Peyer's patch (tissue), 4 donors: Measurements from ENCODE around the gene RAPGEF1. TPM values are rescaled to one million over a fixed set of nuclear protein-coding genes. Genes with fewer than 3 reads are reported as not detected.
"Not testable (repeated sequence)": the region's sequence is repeated elsewhere in the genome, so short reads cannot be mapped to it uniquely, and the experiment has no call there.

Experiments
- DNase-seq, 3 donors: peaks; one replicate each; pipeline ENCODE4 v3.0.0-alpha.2; 2017 to 2019
- H3K27ac ChIP-seq, 4 donors: fragments of 200-600 bp; sonication (generic); one replicate each; pipeline ENCODE4 v1.5.1; 2016 to 2019
- H3K27me3 ChIP-seq, 2 donors: fragments of 200-600 bp; sonication (generic); one replicate each; pipeline ENCODE4 v1.5.1; 2019
- H3K36me3 ChIP-seq, 3 donors: fragments of 200-600 bp; sonication (generic); one replicate each; pipeline ENCODE4 v1.5.1; 2016 to 2019
- H3K4me1 ChIP-seq, 4 donors: fragments of 200-600 bp; sonication (generic); one replicate each; pipeline ENCODE4 v1.5.1; 2016 to 2019
- H3K4me3 ChIP-seq, 4 donors: fragments of 200-600 bp; sonication (generic); 1 replicate in 3 of 4; 2 replicates in 1 of 4; pipeline ENCODE4 v1.5.1; 2016 to 2019; ENCODE audit warnings: mild to moderate bottlenecking in 1 of 4
- H3K9me3 ChIP-seq, 4 donors: fragments of 200-600 bp; sonication (generic); one replicate each; pipeline ENCODE4 v1.5.1; 2016 to 2019; ENCODE audit warnings: mild to moderate bottlenecking in 1 of 4
- CTCF ChIP-seq, 6 experiments: fragments of 450-650 bp in 4 of 6; fragments of 200-600 bp in 2 of 6; sonication (generic) in 1 of 6; IDR thresholded peaks; one replicate each; pipeline ENCODE4 v1.5.1; 2017 to 2019; ENCODE audit warnings: antibody characterized with exemption in 6 of 6, mild to moderate bottlenecking in 3 of 6, moderate library complexity in 1 of 6
- POLR2A ChIP-seq, 2 donors: fragments of 450-650 bp; IDR thresholded peaks; one replicate each; pipeline ENCODE4 v1.5.1; 2017; ENCODE audit warnings: antibody characterized with exemption in 2 of 2, mild to moderate bottlenecking in 2 of 2, moderate library complexity in 2 of 2
- total RNA-seq, 4 donors: library from RNA; depleted of rRNA; stranded (reverse); fragments of >200 nt; gene quantifications; one replicate each; pipeline ENCODE4 v1.1.0, GENCODE V29; 2016

Gene RAPGEF1
- total RNA-seq, 4 donors from 2014 or later, result 51.7 to 182 (median 70.7) TPM

DNA sequence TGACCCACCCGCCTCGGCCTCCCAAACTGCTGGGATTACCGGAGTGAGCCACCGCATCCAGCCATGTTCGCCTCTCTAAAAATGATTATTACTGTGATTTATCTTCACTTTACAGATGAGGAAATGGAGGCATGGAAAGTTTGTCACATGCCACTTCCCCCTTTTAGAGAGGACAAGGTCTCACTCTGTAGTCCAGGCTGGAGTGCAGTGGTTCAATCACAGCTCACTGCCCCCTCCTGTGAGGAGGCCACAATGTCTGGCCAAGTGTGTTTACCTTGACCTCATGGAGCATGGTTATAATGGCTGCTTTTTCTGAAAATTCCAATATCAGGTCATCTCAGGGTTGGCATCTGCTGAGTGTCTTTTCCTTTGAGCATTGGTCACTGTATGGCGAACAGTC is 187.8 kb downstream of the RAPGEF1 start:
- Histone ChIP-seq H3K4me1 (peaks cover 0 to under 1% (median 0%) of the 10 kb centered on the region in 4 donors), H3K36me3 (no peaks in the 10 kb centered on the region), H3K9me3 (no peaks in the 10 kb centered on the region), H3K27me3 (peaks cover 0 to 6% of the 10 kb centered on the region in 2 donors), H3K27ac (no peak overlapping the region), H3K4me3 (no peak overlapping the region)
- DNase-seq, result no peak
- TF ChIP-seq CTCF (IDR thresholded peaks at IDR 0.05), result no peak

DNA sequence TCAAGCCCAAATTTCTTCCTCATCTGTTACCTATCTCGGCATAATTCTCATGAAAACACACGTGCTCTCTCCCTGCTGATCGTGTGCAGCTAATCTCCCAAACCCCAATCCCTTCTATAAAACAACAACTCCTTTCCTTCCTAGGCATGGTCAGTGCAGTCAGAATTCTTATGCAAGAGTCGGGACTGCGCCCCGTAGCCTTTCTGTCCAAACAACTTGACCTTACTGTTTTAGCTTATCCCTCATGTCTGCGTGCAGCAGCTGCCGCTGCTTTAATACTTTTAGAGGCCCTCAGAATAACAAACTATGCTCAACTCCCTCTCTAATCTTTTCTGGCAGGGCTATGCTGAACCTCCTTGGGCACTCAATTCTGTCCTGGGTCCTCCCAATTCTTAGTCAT is 189.4 kb downstream of the RAPGEF1 start:
- H3K9me3 ChIP-seq, DNase-seq: not testable (repeated sequence)
- H3K27me3 ChIP-seq, result peaks cover 0 to 20% of the 10 kb centered on the region in 2 donors

GRCh38 chr9:131549186-131549585 is 190.7 kb downstream of the RAPGEF1 start:
- H3K27ac ChIP-seq, DNase-seq, H3K9me3 ChIP-seq, H3K36me3 ChIP-seq, H3K4me3 ChIP-seq: not testable (repeated sequence)
- Histone ChIP-seq H3K4me1 (peaks cover 0 to 17% (median 0%) of the 10 kb centered on the region in 4 donors), H3K27me3 (peaks cover 0 to 16% of the 10 kb centered on the region in 2 donors)

More for the DNA sequence above, 189.4 kb downstream of the RAPGEF1 start:
- H3K4me1 ChIP-seq, result peaks cover 0 to 16% (median 0%) of the 10 kb centered on the region in 4 donors
- not testable (repeated sequence) for H3K27ac ChIP-seq, H3K36me3 ChIP-seq, H3K4me3 ChIP-seq

- DNase-seq, result no peak
- Histone ChIP-seq H3K27me3 (peaks cover 0 to 16% of the 10 kb centered on the region in 2 donors), H3K4me1 (peaks cover 0 to 17% (median 0%) of the 10 kb centered on the region in 4 donors), H3K9me3 (peaks cover 0 to 9% (median 4%) of the 10 kb centered on the region in 4 donors), H3K4me3 (peak overlapping the region in 3 of 4 donors; percentile 15 to 48 (median 44)), H3K27ac (no peak overlapping the region), H3K36me3 (no peaks in the 10 kb centered on the region)
- TF ChIP-seq POLR2A (IDR thresholded peaks at IDR 0.05) (no peak), CTCF (IDR thresholded peaks at IDR 0.05) (peak in 1 of 6 experiments; percentile 6)
Measured at GRCh38 chr9:131546336-131547084, 193.4 kb downstream of the RAPGEF1 start.

- Histone ChIP-seq H3K36me3 (no peaks in the 10 kb centered on the region), H3K9me3 (peaks cover 0 to 9% (median 4%) of the 10 kb centered on the region in 4 donors), H3K4me3 (peak overlapping the region in 3 of 4 donors; percentile 15 to 48 (median 44)), H3K27me3 (peaks cover 0 to 16% of the 10 kb centered on the region in 2 donors), H3K4me1 (peaks cover 0 to 17% (median 0%) of the 10 kb centered on the region in 4 donors), H3K27ac (no peak overlapping the region)
- TF ChIP-seq CTCF (IDR thresholded peaks at IDR 0.05), result no peak
- no peak for TF ChIP-seq POLR2A (IDR thresholded peaks at IDR 0.05)
- DNase-seq, result no peak
Measured at GRCh38 chr9:131545786-131546335, 194.0 kb downstream of the RAPGEF1 start.

GRCh38 chr9:131545003-131545785 is 194.7 kb downstream of the RAPGEF1 start, which contains the start of gene PRRT1B:
TSS of gene PRRT1B (plus strand) at chr9:131545523. CDS start at chr9:131545616, 93 bp downstream.
- TF ChIP-seq POLR2A (IDR thresholded peaks at IDR 0.05), result no peak
- no peak for TF ChIP-seq CTCF (IDR thresholded peaks at IDR 0.05)
- H3K9me3 ChIP-seq, result peaks cover 0 to 9% (median 4%) of the 10 kb centered on the region in 4 donors
- no peak within 1 kb of the TSS for H3K27ac ChIP-seq
- peaks cover 0 to 16% of the 10 kb centered on the region in 2 donors for H3K27me3 ChIP-seq
- peak in 2 of 3 donors; percentile 85 to 90 for DNase-seq
- no peaks in the 10 kb centered on the region for H3K36me3 ChIP-seq
- H3K4me3 ChIP-seq, result peak within 1 kb of the TSS in 3 of 4 donors; percentile 15 to 48 (median 44)
- peaks cover 0 to 17% (median 0%) of the 10 kb centered on the region in 4 donors for H3K4me1 ChIP-seq
